GM10266 (cell line): ENCODE results near the gene ANKRD44.

Source experiments
- DNase-seq: peaks from one replicate; pipeline ENCODE4 v3.0.0; 2012; ENCODE audit errors: extremely low spot score
- TF ChIP-seq, protein P1 (sequence below): IDR thresholded peaks from 2 replicates; pipeline ENCODE4 v1.5.1; 2012; ENCODE audit warnings: mild to moderate bottlenecking, low read depth; ENCODE audit not compliant: control insufficient read depth, insufficient read depth; ENCODE audit errors: missing control alignments

Gene ANKRD44

DNA sequence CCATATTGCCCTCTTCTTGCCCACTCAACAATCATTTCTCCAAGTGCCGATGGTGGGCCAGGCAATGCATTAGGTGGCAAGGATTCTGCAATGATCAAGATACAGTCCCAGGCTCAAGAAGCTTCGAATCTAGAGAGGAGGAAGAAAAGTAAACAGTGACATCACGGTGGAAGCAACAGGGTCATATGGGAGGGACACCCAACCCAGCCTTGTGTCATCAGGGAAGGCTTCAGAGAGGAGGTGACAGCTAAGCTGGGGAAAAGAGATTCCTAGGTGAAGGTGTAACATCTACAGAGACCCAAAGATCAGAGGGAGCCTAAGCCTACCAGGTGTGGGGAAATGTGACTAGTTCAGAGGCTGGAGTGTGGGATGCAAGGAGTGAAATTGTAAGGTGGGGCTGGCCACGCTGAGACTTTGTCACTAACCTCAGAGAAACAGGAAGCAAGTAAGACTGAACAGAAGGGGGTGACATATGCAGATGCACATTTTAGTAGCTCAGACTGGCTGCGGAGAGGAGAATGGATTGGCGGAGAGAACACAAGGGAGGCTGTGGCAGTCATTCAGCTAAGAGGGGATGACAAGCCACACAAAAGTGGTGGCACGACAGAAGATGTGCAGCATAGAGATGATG lies 104.9 kb downstream of the ANKRD44 start:
- TF ChIP-seq, protein P1, sequence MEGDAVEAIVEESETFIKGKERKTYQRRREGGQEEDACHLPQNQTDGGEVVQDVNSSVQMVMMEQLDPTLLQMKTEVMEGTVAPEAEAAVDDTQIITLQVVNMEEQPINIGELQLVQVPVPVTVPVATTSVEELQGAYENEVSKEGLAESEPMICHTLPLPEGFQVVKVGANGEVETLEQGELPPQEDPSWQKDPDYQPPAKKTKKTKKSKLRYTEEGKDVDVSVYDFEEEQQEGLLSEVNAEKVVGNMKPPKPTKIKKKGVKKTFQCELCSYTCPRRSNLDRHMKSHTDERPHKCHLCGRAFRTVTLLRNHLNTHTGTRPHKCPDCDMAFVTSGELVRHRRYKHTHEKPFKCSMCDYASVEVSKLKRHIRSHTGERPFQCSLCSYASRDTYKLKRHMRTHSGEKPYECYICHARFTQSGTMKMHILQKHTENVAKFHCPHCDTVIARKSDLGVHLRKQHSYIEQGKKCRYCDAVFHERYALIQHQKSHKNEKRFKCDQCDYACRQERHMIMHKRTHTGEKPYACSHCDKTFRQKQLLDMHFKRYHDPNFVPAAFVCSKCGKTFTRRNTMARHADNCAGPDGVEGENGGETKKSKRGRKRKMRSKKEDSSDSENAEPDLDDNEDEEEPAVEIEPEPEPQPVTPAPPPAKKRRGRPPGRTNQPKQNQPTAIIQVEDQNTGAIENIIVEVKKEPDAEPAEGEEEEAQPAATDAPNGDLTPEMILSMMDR = no peak
- peak; percentile 53 for DNase-seq

DNA sequence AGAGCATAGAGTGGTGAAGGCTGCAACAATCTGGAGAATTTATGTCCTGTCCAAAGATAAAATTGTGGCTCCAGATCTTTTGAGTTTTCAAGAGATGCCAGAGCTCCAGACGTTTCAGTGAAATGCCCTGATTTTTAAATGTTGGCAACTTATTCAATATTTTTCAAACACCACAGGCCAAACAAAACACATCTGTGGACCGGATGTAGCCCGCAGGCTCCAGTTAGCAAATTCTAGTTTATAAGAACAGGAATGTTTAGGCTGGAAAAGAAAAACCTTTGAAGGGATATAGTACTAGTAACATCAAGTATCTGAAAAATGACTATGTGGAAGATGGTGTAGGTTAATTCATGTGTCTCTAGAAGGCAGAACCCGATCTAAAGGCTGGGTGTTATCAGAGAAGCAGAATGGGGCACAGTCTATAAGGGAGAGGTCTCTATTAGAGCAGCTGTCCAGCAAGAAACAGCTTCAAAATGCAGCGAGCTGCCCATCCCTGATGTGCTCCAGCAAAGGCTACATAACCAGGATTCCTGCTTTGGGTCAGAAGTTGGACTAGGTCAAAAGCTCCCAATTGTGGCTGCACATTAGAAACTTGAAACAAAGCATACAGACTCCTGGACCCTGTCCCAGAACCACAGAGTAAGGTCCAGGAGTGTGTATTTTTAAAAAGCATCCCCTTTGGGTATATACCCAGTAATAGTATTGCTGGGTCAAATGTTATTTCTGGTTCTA lies 105.9 kb downstream of the ANKRD44 start:
- TF ChIP-seq, protein P1 = no peak
- no peak for DNase-seq

DNA sequence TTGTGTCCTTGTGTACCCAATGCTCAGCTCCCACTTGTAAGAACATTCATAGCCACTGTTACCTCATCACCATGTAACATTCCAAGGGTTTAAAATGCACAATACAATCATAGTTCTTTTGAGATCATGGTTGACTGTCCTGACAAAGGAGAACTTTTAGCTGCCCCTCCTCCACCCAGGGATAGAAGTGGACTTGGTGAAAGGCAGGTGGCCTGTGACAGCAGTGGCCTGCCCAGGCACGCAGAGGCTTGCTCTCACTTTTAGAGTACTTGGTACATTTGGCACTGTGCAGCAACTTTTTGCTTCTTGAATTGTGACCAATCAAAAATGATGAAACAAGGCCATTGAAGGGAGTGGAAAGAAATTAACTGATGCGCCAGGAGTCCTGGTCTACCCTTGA lies 108.7 kb downstream of the ANKRD44 start:
- DNase-seq = no peak
- TF ChIP-seq, protein P1 = no peak

DNA sequence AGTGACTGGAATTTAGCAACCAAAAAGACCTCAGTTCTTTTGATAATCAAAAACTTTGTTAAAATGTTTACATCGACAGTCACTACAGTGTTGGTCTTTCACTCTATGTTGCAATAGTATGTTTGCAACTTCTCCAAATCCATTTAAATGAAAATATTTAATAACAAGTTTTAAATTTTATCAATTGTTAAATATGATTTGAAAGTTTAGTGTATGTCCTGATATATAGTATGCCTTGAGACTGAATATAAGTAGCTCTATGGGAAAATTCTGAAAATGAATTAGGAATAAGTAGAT lies 109.9 kb downstream of the ANKRD44 start:
- TF ChIP-seq, protein P1 = no peak

DNA sequence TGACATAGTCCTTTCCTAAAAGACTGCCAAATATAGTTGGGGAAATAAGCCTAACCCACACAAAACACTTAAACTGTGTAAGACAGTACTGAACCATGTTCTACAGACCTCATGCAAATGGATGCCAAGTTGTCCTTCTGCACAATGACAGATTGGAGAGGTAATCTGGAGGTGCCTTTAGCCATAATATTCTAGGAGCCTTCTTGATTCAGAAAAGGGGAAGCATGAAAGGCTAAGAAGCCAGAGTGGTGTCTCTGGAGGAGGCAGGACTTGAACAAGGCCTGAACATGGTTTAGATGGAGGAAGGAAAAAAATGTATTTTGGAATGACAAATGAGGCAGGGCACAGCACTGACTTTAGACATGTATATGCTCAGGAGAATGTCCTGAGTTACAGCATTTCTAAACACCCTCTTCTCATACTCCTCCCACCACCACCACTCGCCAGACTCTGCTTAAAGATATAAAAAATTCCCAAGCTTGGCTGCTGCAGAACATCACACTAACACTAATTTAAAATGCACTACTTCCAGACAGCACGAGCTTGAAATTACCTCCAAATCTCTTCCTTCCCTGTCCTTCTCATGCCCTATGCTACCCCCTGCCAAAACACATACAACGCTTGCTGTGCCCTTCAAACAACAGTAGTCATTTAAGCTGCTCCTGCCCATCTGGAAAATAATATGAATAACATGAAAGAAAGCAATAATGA lies 110.4 kb downstream of the ANKRD44 start:
- no peak for DNase-seq
- TF ChIP-seq, protein P1 = no peak

More for the DNA sequence above, 109.9 kb downstream of the ANKRD44 start:
- DNase-seq = no peak

DNA sequence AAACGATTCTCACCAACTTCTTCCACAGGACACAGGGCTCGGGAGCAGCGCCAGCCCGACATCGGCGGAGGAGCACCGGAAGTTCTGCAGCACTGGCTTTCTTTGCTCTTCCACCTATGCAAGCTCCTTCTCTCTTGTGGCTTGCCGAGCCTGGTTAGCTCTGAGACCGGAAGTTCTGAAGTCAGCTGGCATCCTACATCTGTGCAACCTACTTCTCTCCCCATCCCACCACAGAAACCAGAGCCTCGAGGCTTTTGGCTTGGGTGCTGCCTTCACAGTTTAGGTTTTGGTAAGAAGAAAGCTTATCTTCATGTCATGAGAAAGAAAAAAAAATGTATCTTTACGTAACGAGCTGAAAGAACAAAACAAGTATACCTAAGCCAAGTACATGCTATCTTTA lies 111.7 kb downstream of the ANKRD44 start:
- DNase-seq = peak; percentile 66

More for the DNA sequence above, 111.7 kb downstream of the ANKRD44 start:
- TF ChIP-seq, protein P1 = no peak
